K562 (cell line): ENCODE data around the gene PYGO2. TPM values are rescaled to one million over a fixed set of nuclear protein-coding genes. Genes with fewer than 3 reads are reported as not detected.

Experiments used
- ATAC-seq: fragments of 200-7000 bp; cut with Tn5 transposase; 3 replicates; pipeline ENCODE4 v1.9.1; 2020; ENCODE audit warnings: moderate library complexity
- BruUV-seq: library from RNA; stranded (reverse); fragments of 400-500 nt; replicated peaks from 2 replicates; lab custom pipeline; 2021; lab: Mats Ljungman, UMichigan
- CTCF ChIA-PET: fragments of 300-600 bp; formaldehyde crosslinking; extraction: SDS; loops from one replicate; lab custom pipeline; 2021; ENCODE audit warnings: low intra/inter-chr PET ratio; lab: Yijun Ruan, JAX
- POLR2A ChIA-PET: fragments of 300-600, 350-650 bp; sonication (Branson Sonifier 250); formaldehyde crosslinking; extraction: SDS; loops from one replicate; lab custom pipeline; 2021; ENCODE audit warnings: antibody characterized with exemption, inconsistent platforms; lab: Yijun Ruan, JAX
- DNase-seq, 4 experiments: peaks; one replicate each; pipeline versions ENCODE4 v3.0.0 to v3.0.0-alpha.2; 2011 to 2018; ENCODE audit warnings: low spot score in 3 of 4, mixed read lengths in 3 of 4; ENCODE audit errors: extremely low read depth in 1 of 4
- FAIRE-seq: peaks from 2 replicates; lab custom pipeline; 2011; peaks lifted over from hg19 to GRCh38; lab: Jason Lieb, UNC
- H2AFZ ChIP-seq: 2 replicates; pipeline ENCODE4 v1.6.0; 2011; ENCODE audit warnings: low read depth, low read length, control low read depth, inconsistent platforms
- H3K27ac ChIP-seq: fragments of 200-600 bp; 3 replicates; pipeline ENCODE4 v1.8.0; 2011; ENCODE audit warnings: low read depth, mild to moderate bottlenecking, control low read depth, inconsistent platforms, low read length, moderate library complexity, mixed read lengths; ENCODE audit errors: extremely low read depth
- H3K27me3 ChIP-seq, 2 experiments: fragments of 300-600 bp in 1 of 2; 2 replicates in 1 of 2; 3 replicates in 1 of 2; pipeline versions ENCODE4 v1.6.0 to v1.8.0; 2011; ENCODE audit warnings: inconsistent platforms in 2 of 2, low read length in 2 of 2, mild to moderate bottlenecking in 1 of 2, mixed read lengths in 1 of 2, moderate library complexity in 1 of 2; ENCODE audit not compliant: control insufficient read depth in 2 of 2, insufficient read depth in 2 of 2
- H3K36me3 ChIP-seq: fragments of 300-600 bp; 3 replicates; pipeline ENCODE4 v1.8.0; 2011; ENCODE audit warnings: mild to moderate bottlenecking, low read length, inconsistent platforms; ENCODE audit not compliant: control insufficient read depth, insufficient read depth
- H3K4me1 ChIP-seq, 2 experiments: fragments of 200-600 bp in 1 of 2; replicated peaks in 1 of 2; 2 replicates in 1 of 2; 3 replicates in 1 of 2; pipeline versions ENCODE4 v1.5.1 to v1.8.0; 2011; ENCODE audit warnings: inconsistent platforms in 2 of 2, low read length in 2 of 2, mild to moderate bottlenecking in 1 of 2, mixed read lengths in 1 of 2, moderate library complexity in 1 of 2; ENCODE audit not compliant: control insufficient read depth in 2 of 2, insufficient read depth in 2 of 2
- H3K4me2 ChIP-seq: 2 replicates; pipeline ENCODE4 v1.6.1; 2011; ENCODE audit warnings: low read length, control low read depth, inconsistent platforms, mixed read lengths; ENCODE audit not compliant: insufficient read depth
- H3K4me3 ChIP-seq: fragments of 200-600 bp; sonication (generic), shearing (Covaris generic); 2 replicates; pipeline ENCODE4 v1.5.1; 2016; ENCODE audit warnings: control low read depth, inconsistent platforms
- H3K79me2 ChIP-seq: fragments of 200-600 bp; 3 replicates; pipeline ENCODE4 v1.8.0; 2011; ENCODE audit warnings: low read length, inconsistent platforms; ENCODE audit not compliant: control insufficient read depth, insufficient read depth
- H3K9ac ChIP-seq, 2 experiments: 2 replicates each; pipeline versions ENCODE4 v1.6.0 to v1.6.1; 2011; ENCODE audit warnings: low read depth in 2 of 2, low read length in 2 of 2, control low read depth in 1 of 2, inconsistent platforms in 1 of 2, mild to moderate bottlenecking in 1 of 2, mixed read lengths in 1 of 2; ENCODE audit not compliant: insufficient read depth in 1 of 2
- H3K9me1 ChIP-seq: one replicate; pipeline ENCODE4 v1.6.0; 2011; ENCODE audit warnings: inconsistent platforms, mild to moderate bottlenecking, low read length, moderate library complexity; ENCODE audit not compliant: control insufficient read depth, insufficient read depth
- H3K9me3 ChIP-seq: replicated peaks from 2 replicates; pipeline ENCODE4 v1.5.1; 2011; ENCODE audit warnings: low read depth, low read length, inconsistent platforms; ENCODE audit not compliant: control insufficient read depth, insufficient read depth
- H4K20me1 ChIP-seq: replicated peaks from 2 replicates; pipeline ENCODE4 v1.6.1; 2011; ENCODE audit warnings: low read length, inconsistent platforms, mixed read lengths; ENCODE audit not compliant: control insufficient read depth, insufficient read depth
- ATF3 ChIP-seq, 2 experiments: fragments of 450-650 bp in 1 of 2; sonication (generic) in 1 of 2; formaldehyde crosslinking in 1 of 2; IDR thresholded peaks in 1 of 2; conservative IDR thresholded peaks in 1 of 2; 2 replicates each; pipeline versions ENCODE4 v1.6.1 to v1.8.1; 2016 to 2023; ENCODE audit warnings: mild to moderate bottlenecking in 2 of 2, moderate library complexity in 2 of 2, inconsistent platforms in 1 of 2, missing genetic modification reagents in 1 of 2
- CREB5 ChIP-seq: fragments of 250-450 bp; sonication (Bioruptor Pico); IDR thresholded peaks from 2 replicates; pipeline ENCODE4 v1.5.0; 2020; ENCODE audit warnings: mild to moderate bottlenecking
- NEUROD1 ChIP-seq: fragments of 150-350 bp; IDR thresholded peaks from 2 replicates; pipeline ENCODE4 v1.6.1; 2014; ENCODE audit warnings: borderline replicate concordance, low read length, low read depth; ENCODE audit not compliant: partially characterized antibody
- RCOR1 ChIP-seq, 2 experiments: IDR thresholded peaks; 2 replicates each; pipeline ENCODE4 v1.6.1; 2012; ENCODE audit warnings: low read depth in 2 of 2, low read length in 2 of 2, borderline replicate concordance in 1 of 2, improper control_type of control experiment in 1 of 2
- STAG1 ChIP-seq: sonication (generic); formaldehyde crosslinking; IDR thresholded peaks from 2 replicates; pipeline ENCODE4 v1.5.0; 2020; ENCODE audit warnings: missing genetic modification reagents, borderline replicate concordance
- ZBTB40 ChIP-seq, 2 experiments: fragments of 450-650 bp in 1 of 2; sonication (generic) in 1 of 2; formaldehyde crosslinking in 1 of 2; IDR thresholded peaks; 2 replicates each; pipeline versions ENCODE4 v1.7.1 to v1.9.0; 2016 to 2022; ENCODE audit warnings: inconsistent platforms in 1 of 2, mild to moderate bottlenecking in 1 of 2, missing genetic modification reagents in 1 of 2
- WGBS: fragments of 100-300 bp; shearing (Covaris generic); methylation state at CpG from one replicate; pipeline ENCODE4 v1.1.6; 2016; ENCODE audit warnings: low coverage, mixed read lengths; ENCODE audit not compliant: insufficient coverage; ENCODE audit errors: missing lambda C conversion rate; 5-methylcytosine and 5-hydroxymethylcytosine counted together
- in situ Hi-C: fragments of 300-500 bp; cut with MboI; formaldehyde crosslinking; loops from 4 replicates; pipeline ENCODE4 v1.15.0; 2018; ENCODE audit warnings: inconsistent platforms, mixed read lengths
- intact Hi-C: fragments of 100-400 bp; cut with micrococcal nuclease; formaldehyde crosslinking; loops from 2 replicates; pipeline ENCODE4 v1.14.2; 2022
- polyA plus RNA-seq, 8 experiments: library from polyadenylated mRNA; depleted of rRNA in 4 of 8; stranded (reverse) in 5 of 8; unstranded in 3 of 8; fragments of >200 nt; fragmentation: Nextera tagmentation in 2 of 8; fragmentation: Illumina TruSeq in 1 of 8; extraction: Ambion mirVana in 2 of 8; extraction: Trizol in 1 of 8; gene quantifications; 2 replicates each; pipeline versions ENCODE4 v1.2.1 to v1.2.3, GENCODE V29; 2011 to 2014; ENCODE audit warnings: inconsistent platforms in 1 of 8, missing spikeins in 1 of 8
- total RNA-seq, 7 experiments: library from RNA; depleted of rRNA in 6 of 7; stranded (reverse); fragments of >200 nt in 6 of 7; fragmentation: Illumina TruSeq in 2 of 7; extraction: Trizol in 2 of 7; gene quantifications; 2 replicates each; pipeline versions ENCODE4 v1.2.1 to v1.2.3, GENCODE V29; 2011 to 2021; ENCODE audit warnings: low replicate concordance in 1 of 7

PYGO2 gene
- total and polyA plus RNA-seq, 9 of the 15 experiments (the other 6 are each of a cell fraction or from before 2014, with no cell fraction given): 8.3 to 36.2 (median 18.2) TPM

GRCh38 chr1:154988058-154988954 is 26.7 kb upstream of the PYGO2 start:
- Histone ChIP-seq H3K27ac (no peak overlapping the region; the same call in 2 of the 3 replicates), H3K4me3 (no peak overlapping the region), H3K4me2 (no peak overlapping the region), H3K36me3 (peaks cover 57% of the 10 kb centered on the region), H3K79me2 (peaks cover 60% of the 10 kb centered on the region), H2AFZ (no peak overlapping the region), H3K9me3 (no peaks in the 10 kb centered on the region), H3K9me1 (peaks cover 6% of the 10 kb centered on the region), H3K9ac (peak overlapping the region in 1 of 2 experiments; percentile 83; a peak in 2 of 4 replicates), H3K27me3 (no peaks in the 10 kb centered on the region), H4K20me1 (no peaks in the 10 kb centered on the region; the same call in 1 of the 2 replicates), H3K4me1 (peaks cover 10 to 37% of the 10 kb centered on the region in 2 experiments)
- no peak for ATAC-seq
- CTCF ChIA-PET: no interaction called here
- no peak for FAIRE-seq
- DNase-seq: peak in 1 of 4 experiments; percentile 57
- in situ Hi-C loops: no loop called here
- no TSS peak for BruUV-seq
- POLR2A ChIA-PET: interaction anchor here (0.6 to 2.8 kb wide), 5 partner anchors 11 to 22 kb away, joined by 3 to 21 read pairs (median 4); partner anchors contain the start of gene CKS1B
- 90% methylated on average over 15 of the region's 17 CpGs for WGBS
- intact Hi-C loops: no loop called here
- no peak for TF ChIP-seq NEUROD1
- no peak for TF ChIP-seq CREB5
- 0 out of 4 replicates have a peak, but pooled peaks of 1 of the 2 experiments have one; percentile 11 for TF ChIP-seq RCOR1 (IDR thresholded peaks at IDR 0.05; ENCODE audit: borderline replicate concordance in 1 of 2, low read depth in 2 of 2, low read length in 2 of 2)
- no peak for TF ChIP-seq ZBTB40 (IDR thresholded peaks at IDR 0.05)
- TF ChIP-seq ZBTB40 (CRISPR knock-in tag; IDR thresholded peaks at IDR 0.05): no peak
- TF ChIP-seq STAG1: no peak
- no peak for TF ChIP-seq ATF3 (IDR thresholded peaks at IDR 0.05)
- TF ChIP-seq ATF3 (CRISPR knock-in tag; conservative IDR thresholded peaks at IDR 0.05): no peak
